Activated naive CD4-positive, alpha-beta T cell treated with anti-CD3 and anti-CD28 coated beads, Interleukin-2, amount 10 ng/mL, durations not matched to agents 5 hours and 36 hours (primary cell): ENCODE measurements around the gene ITIH1. TPM values are rescaled to one million over a fixed set of nuclear protein-coding genes. Genes with fewer than 3 reads are reported as not detected.

Experiments used
- total RNA-seq, 2 experiments: library from RNA; stranded (reverse); gene quantifications; one replicate each; pipeline ENCODE4 v1.2.3, GENCODE V29; 2021

The ITIH1 gene
- not detected for total RNA-seq

GRCh38 chr3:52777127-52777958 is at the start of gene ITIH1:
Gene ITIH1 (plus strand): TSS chr3:52777599. CDS start chr3:52777616, 17 bp downstream.

GRCh38 chr3:52770496-52771333 is 6.7 kb upstream of the ITIH1 start, which contains the start of gene NEK4:
Gene NEK4 (minus strand): TSS chr3:52770940. CDS start chr3:52770746, 194 bp downstream.

GRCh38 chr3:52794612-52795099 is 17.3 kb downstream of the ITIH1 start, which contains the start of gene ITIH3:
Gene ITIH3 (plus strand): TSS chr3:52794796. CDS start chr3:52794804, 8 bp downstream.

GRCh38 chr3:52830535-52831258 is 53.3 kb downstream of the ITIH1 start, which contains the start of gene ITIH4:
Gene ITIH4 (minus strand): TSS chr3:52830672. CDS start chr3:52830642, 30 bp downstream.

GRCh38 chr3:52834871-52835501 is 57.6 kb downstream of the ITIH1 start, which contains the start of gene MUSTN1:
Gene MUSTN1 (minus strand): TSS chr3:52835019. CDS start chr3:52834948, 71 bp downstream.

Other genes with a start within 250 kb of the ITIH1 start
- gene NT5DC2, start 243.7 kb upstream of the ITIH1 start, total RNA-seq, result 10 to 100 TPM; 23.6 to 27.3 TPM
- gene UQCC5, start 241.0 kb upstream of the ITIH1 start, total RNA-seq, result 1 to 10 TPM; 9.2 to 9.6 TPM
- 10 to 100 TPM; 81.3 to 81.5 TPM for gene PBRM1, start 91.7 kb upstream of the ITIH1 start, total RNA-seq
- 10 to 100 TPM; 71.3 to 72.0 TPM for gene GNL3, start 91.6 kb upstream of the ITIH1 start, total RNA-seq
- gene GLT8D1, start 71.8 kb upstream of the ITIH1 start, total RNA-seq, result 10 to 100 TPM; 39.6 to 41.7 TPM
- gene SPCS1, start 71.5 kb upstream of the ITIH1 start, total RNA-seq, result 10 to 100 TPM; 92.3 to 98.5 TPM
- gene NEK4, start 6.7 kb upstream of the ITIH1 start, total RNA-seq, result 10 to 100 TPM; 16.5 to 18.7 TPM
- gene ITIH3, start 17.2 kb downstream of the ITIH1 start, total RNA-seq, result not detected
- gene ITIH4, start 53.1 kb downstream of the ITIH1 start, total RNA-seq, result 10 to 100 TPM; 11.8 to 16.5 TPM
- 1 to 10 TPM; 1.7 to 2.5 TPM for gene MUSTN1, start 57.4 kb downstream of the ITIH1 start, total RNA-seq
- 10 to 100 TPM; 22.4 to 24.8 TPM for gene STIMATE, start 119.9 kb downstream of the ITIH1 start, total RNA-seq